Heart right ventricle (tissue), 16 donors: ENCODE measurements around the gene TMEM132A. TPM values are rescaled to one million over a fixed set of nuclear protein-coding genes. Genes with fewer than 3 reads are reported as not detected.

Experiments used
- ATAC-seq, 8 donors: fragments of 200-7000 bp; cut with Tn5 transposase; one replicate each; pipeline ENCODE4 v1.9.1; 2020; ENCODE audit warnings: mild to moderate bottlenecking in 8 of 8, moderate library complexity in 8 of 8, moderate number of reproducible peaks in 1 of 8
- DNase-seq, 2 donors: peaks; one replicate each; pipeline ENCODE4 v3.0.0-alpha.2; 2020
- H3K27ac ChIP-seq, 10 donors: fragments of 200-600 bp; sonication (generic) in 2 of 10; one replicate each; pipeline versions ENCODE4 v1.5.0 to v1.8.0; 2020 to 2022; ENCODE audit warnings: mild to moderate bottlenecking in 3 of 10
- H3K27me3 ChIP-seq, 7 donors: fragments of 200-600 bp; one replicate each; pipeline ENCODE4 v1.8.0; 2021 to 2022; ENCODE audit warnings: mild to moderate bottlenecking in 2 of 7
- H3K36me3 ChIP-seq, 9 donors: fragments of 200-600 bp; sonication (generic) in 1 of 9; one replicate each; pipeline versions ENCODE4 v1.5.0 to v1.8.0; 2020 to 2022; ENCODE audit warnings: mild to moderate bottlenecking in 2 of 9
- H3K4me1 ChIP-seq, 9 donors: fragments of 200-600 bp; sonication (generic) in 1 of 9; one replicate each; pipeline versions ENCODE4 v1.5.0 to v1.8.0; 2020 to 2022; ENCODE audit warnings: mild to moderate bottlenecking in 4 of 9
- H3K4me3 ChIP-seq, 10 donors: fragments of 200-600 bp; sonication (generic) in 2 of 10; one replicate each; pipeline versions ENCODE4 v1.5.0 to v1.8.0; 2020 to 2022; ENCODE audit warnings: mild to moderate bottlenecking in 7 of 10, moderate library complexity in 2 of 10
- H3K9me3 ChIP-seq, 11 donors: fragments of 200-600 bp in 10 of 11; sonication (generic) in 2 of 11; one replicate each; pipeline versions ENCODE4 v1.5.0 to v1.8.0; 2013 to 2022; ENCODE audit warnings: mild to moderate bottlenecking in 2 of 11, control low read depth in 1 of 11, moderate library complexity in 1 of 11
- CTCF ChIP-seq, 9 donors: fragments of 200-600 bp; sonication (generic) in 2 of 9; IDR thresholded peaks; one replicate each; pipeline versions ENCODE4 v1.5.0 to v1.8.0; 2021 to 2022; ENCODE audit warnings: antibody characterized with exemption in 9 of 9, mild to moderate bottlenecking in 5 of 9, moderate library complexity in 1 of 9
- WGBS, 2 donors: extraction: QIAGEN DNeasy Blood & Tissue Kit; methylation state at CpG; one replicate each; pipeline ENCODE4 v1.1.7; 2013; ENCODE audit warnings: inconsistent platforms in 1 of 2; 5-methylcytosine and 5-hydroxymethylcytosine counted together
- intact Hi-C, 10 donors: fragments of 100-400 bp; cut with DNase I; formaldehyde crosslinking; loops; one replicate each; pipeline versions ENCODE4 v1.11.1 to v1.14.2; 2022
- polyA plus RNA-seq, 2 donors: library from polyadenylated mRNA; stranded (reverse); fragments of 200-250 nt; gene quantifications; one replicate each; pipeline ENCODE4 v1.2.3, GENCODE V29; 2013
- total RNA-seq, 10 donors: library from RNA; stranded (reverse); fragmentation: NEBNext Ultra II Directional in 3 of 10; extraction: Animal tissue kit (Norgen Biotek cat#: 25700) in 3 of 10; gene quantifications; one replicate each; pipeline versions ENCODE4 v1.2.1 to v1.2.4, GENCODE V29; 2021 to 2023
- donor health status: Arrhythmogenic right ventricular cardiomyopathy.
- donor health status: ischemic (EF 13 %, LVEDD 7.1; RV severe dilation, severe dysfunction).
- donor health status: healthy with polysubstance abuse.
- donor health status: DM: no; HTN: yes; CAD: no.
- donor health status: DM: no; HTN: no; CAD: no.
- donor health status: ischemic (EF 25% LVEDD 6.9; RV normal size, moderate dysfunction).
- donor health status: ischemic (EF 25% LVEDD 5.7; RV mildly dilated, moderate dysfunction).
- donor health status: healthy.
- donor health status: DM: yes; HTN: yes; CAD: no.
- donor health status: Ischemic cardiomyopathy.
- donor health status: ischemic (EF 35%, LVEDD 5.7; RV mildly dilated, moderate dysfunction).
- donor health status: nonischemic (EF 11% LVEDD 7.7; RV severe dilation, severe dysfunction).
- donor health status: DM: yes; HTN: yes; CAD: no.
- donor health status: PGD.
- donor health status: ischemic (EF 29% LVEDD 5.4; RV normal size, mild dysfunction).
- donor health status: nonischemic (EF 23%, LVEDD 6.1; RV moderate dilation, normal function).

Gene TMEM132A
- total and polyA plus RNA-seq, 12 donors: 3.7 to 16.4 (median 7.4) TPM

GRCh38 chr11:60913793-60914632 lies 10.2 kb upstream of the TMEM132A start, which contains the start of gene TMEM109:
Gene TMEM109 (plus strand): TSS chr11:60914158. CDS start chr11:60919694, 5,536 bp downstream.
- H3K27ac ChIP-seq: peak within 1 kb of the TSS; percentile 77 to 94 (median 90)
- DNase-seq: peak; percentile 89 to 90
- WGBS, 2 donors: 0% methylated on average over 59 to 70 of the region's 70 CpGs
- peaks cover 0 to 7% (median 0%) of the 10 kb centered on the region in 9 donors for H3K36me3 ChIP-seq
- intact Hi-C loops: loop anchor here in 3 of 10 donors (10.0 kb wide), 2 partner anchors 211 to 221 kb away; no protein-coding TSS in a partner anchor
- H3K4me1 ChIP-seq: peaks cover 11 to 85% (median 65%) of the 10 kb centered on the region in 9 donors
- ATAC-seq: peak; percentile 82 to 89 (median 87)
- no peaks in the 10 kb centered on the region for H3K27me3 ChIP-seq
- peak within 1 kb of the TSS; percentile 63 to 93 (median 84) for H3K4me3 ChIP-seq
- no peaks in the 10 kb centered on the region for H3K9me3 ChIP-seq
- no peak for TF ChIP-seq CTCF (IDR thresholded peaks at IDR 0.05)

- intact Hi-C loops: loop anchor here in 4 of 10 donors (5.0 to 10.0 kb wide), 4 partner anchors 38 to 220 kb away; partner anchors contain the start of gene SLC15A3 (in 2 of the 4)
- peak in 1 of 2 donors; percentile 55 for DNase-seq
- ATAC-seq: peak; percentile 19 to 66 (median 46)
- WGBS, 2 donors: 1% methylated on average over 31 of the region's 31 CpGs
- no peak for TF ChIP-seq CTCF (IDR thresholded peaks at IDR 0.05)
- Histone ChIP-seq H3K36me3 (peaks cover 0 to 12% (median under 1%) of the 10 kb centered on the region in 9 donors), H3K27ac (peak overlapping the region; percentile 77 to 94 (median 90)), H3K27me3 (no peaks in the 10 kb centered on the region), H3K4me3 (peak overlapping the region; percentile 63 to 93 (median 84)), H3K9me3 (no peaks in the 10 kb centered on the region), H3K4me1 (peaks cover 11 to 88% (median 71%) of the 10 kb centered on the region in 9 donors)
Measured at GRCh38 chr11:60914633-60915247, 9.5 kb upstream of the TMEM132A start.

GRCh38 chr11:60915248-60915914 lies 8.9 kb upstream of the TMEM132A start:
- Histone ChIP-seq H3K27me3 (no peaks in the 10 kb centered on the region), H3K27ac (peak overlapping the region in 9 of 10 donors; percentile 82 to 94 (median 91)), H3K4me3 (peak overlapping the region; percentile 63 to 93 (median 84)), H3K36me3 (peaks cover 0 to 18% (median 7%) of the 10 kb centered on the region in 9 donors), H3K9me3 (no peaks in the 10 kb centered on the region), H3K4me1 (peaks cover 11 to 89% (median 76%) of the 10 kb centered on the region in 9 donors)
- 9 to 12% methylated on average over 17 of the region's 17 CpGs for WGBS, 2 donors
- DNase-seq: peak in 1 of 2 donors; percentile 57
- TF ChIP-seq CTCF (IDR thresholded peaks at IDR 0.05): peak in 7 of 9 donors; percentile 13 to 61 (median 43)
- ATAC-seq: peak; percentile 17 to 63 (median 52)
- intact Hi-C loops: loop anchor here in 4 of 10 donors (5.0 to 10.0 kb wide), 4 partner anchors 37 to 219 kb away; partner anchors contain the start of gene SLC15A3 (in 2 of the 4)
